IPS DF 6.9 (cell line): ENCODE measurements around the gene MPZL3.

Experiments used
- DNase-seq: peaks from one replicate; pipeline ENCODE4 v3.0.0-alpha.2; 2013; ENCODE audit warnings: low read depth, low spot score
- H3K27ac ChIP-seq: one replicate; pipeline ENCODE4 v1.5.1; 2013; ENCODE audit warnings: low read length, control low read depth
- H3K27me3 ChIP-seq: 2 replicates; pipeline ENCODE4 v1.6.1; 2013; ENCODE audit warnings: mild to moderate bottlenecking, low read length; ENCODE audit not compliant: control insufficient read depth, insufficient read depth
- H3K36me3 ChIP-seq: 2 replicates; pipeline ENCODE4 v1.6.1; 2013; ENCODE audit warnings: low read length; ENCODE audit not compliant: control insufficient read depth, insufficient read depth
- H3K4me1 ChIP-seq: 2 replicates; pipeline ENCODE4 v1.6.1; 2013; ENCODE audit warnings: low read length; ENCODE audit not compliant: control insufficient read depth, insufficient read depth
- H3K4me3 ChIP-seq: 2 replicates; pipeline ENCODE4 v1.5.1; 2013; ENCODE audit warnings: mild to moderate bottlenecking, low read length
- H3K9me3 ChIP-seq: 2 replicates; pipeline ENCODE4 v1.6.1; 2013; ENCODE audit warnings: low read length, inconsistent platforms; ENCODE audit not compliant: control insufficient read depth, insufficient read depth
- WGBS: extraction: QIAGEN DNeasy Blood & Tissue Kit; methylation state at CpG from one replicate; pipeline ENCODE4 v1.1.7; 2013; ENCODE audit warnings: mixed read lengths, missing lambda C conversion rate; ENCODE audit not compliant: insufficient read length, insufficient coverage; 5-methylcytosine and 5-hydroxymethylcytosine counted together

MPZL3 gene, protein sequence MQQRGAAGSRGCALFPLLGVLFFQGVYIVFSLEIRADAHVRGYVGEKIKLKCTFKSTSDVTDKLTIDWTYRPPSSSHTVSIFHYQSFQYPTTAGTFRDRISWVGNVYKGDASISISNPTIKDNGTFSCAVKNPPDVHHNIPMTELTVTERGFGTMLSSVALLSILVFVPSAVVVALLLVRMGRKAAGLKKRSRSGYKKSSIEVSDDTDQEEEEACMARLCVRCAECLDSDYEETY

DNA sequence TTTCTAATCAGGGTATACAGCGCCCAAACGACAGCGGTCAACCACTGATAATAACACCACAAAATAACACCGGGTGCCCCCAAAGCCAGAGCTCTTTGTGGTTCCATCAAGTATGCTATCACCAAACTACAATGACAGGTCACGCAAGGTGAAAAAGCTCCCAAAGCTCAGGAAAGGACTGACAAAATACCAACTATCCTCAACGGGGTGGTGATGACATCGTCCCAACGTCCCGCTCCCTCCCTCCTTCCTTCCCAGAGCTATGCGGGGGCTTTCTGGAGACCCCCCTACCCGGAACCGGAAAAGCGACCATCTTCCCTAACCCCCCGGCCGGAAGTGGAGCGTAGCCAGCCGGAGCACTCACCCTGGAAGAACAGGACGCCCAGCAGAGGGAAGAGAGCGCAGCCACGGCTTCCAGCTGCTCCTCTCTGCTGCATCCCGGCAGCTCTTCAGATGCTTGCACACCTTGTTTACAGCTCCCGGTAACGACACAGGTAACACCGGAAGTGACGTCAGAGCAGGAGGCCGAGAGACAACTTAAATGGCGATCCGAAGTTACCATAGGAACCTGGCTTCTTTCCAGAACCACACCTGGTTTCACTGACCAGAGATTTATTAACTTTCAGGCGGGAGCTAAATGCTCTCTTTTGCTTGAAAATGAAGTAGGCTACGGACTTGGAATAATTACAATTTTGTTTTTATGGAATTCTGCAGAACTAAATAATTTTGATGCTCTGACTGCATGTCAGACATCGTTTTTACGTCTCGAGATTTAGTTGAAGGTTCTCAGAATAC is at the start of gene MPZL3:
Gene MPZL3 (minus strand): TSS at position 508 of the 795 bp plus-strand sequence. CDS start 71 bp downstream, at position 437.
- no peaks in the 10 kb centered on the region for H3K36me3 ChIP-seq
- DNase-seq = peak; percentile 82
- H3K4me3 ChIP-seq = peak within 1 kb of the TSS; percentile 67
- H3K4me1 ChIP-seq = no peaks in the 10 kb centered on the region
- WGBS = no CpG with 5 or more reads among the region's 33 CpGs
- peak within 1 kb of the TSS; percentile 22 for H3K27ac ChIP-seq
- no peaks in the 10 kb centered on the region for H3K9me3 ChIP-seq
- H3K27me3 ChIP-seq = no peaks in the 10 kb centered on the region; the same call in 1 of the 2 replicates

- DNase-seq = no peak
These were observed 49.5 kb upstream of the MPZL3 start for GRCh38 chr11:118301600-118302195.

GRCh38 chr11:118295815-118296454 is 43.8 kb upstream of the MPZL3 start:
- no peak for DNase-seq

More at GRCh38 chr11:118301600-118302195, 49.5 kb upstream of the MPZL3 start:
- Histone ChIP-seq H3K9me3 (no peaks in the 10 kb centered on the region), H3K27me3 (no peaks in the 10 kb centered on the region), H3K27ac (no peak overlapping the region), H3K4me3 (no peak overlapping the region), H3K36me3 (no peaks in the 10 kb centered on the region), H3K4me1 (no peaks in the 10 kb centered on the region)
- no CpG with 5 or more reads among the region's 8 CpGs for WGBS

GRCh38 chr11:118295199-118295598 is 43.0 kb upstream of the MPZL3 start:
- Histone ChIP-seq H3K36me3 (no peaks in the 10 kb centered on the region), H3K27ac (no peak overlapping the region), H3K4me3 (no peak overlapping the region), H3K27me3 (no peaks in the 10 kb centered on the region), H3K4me1 (no peaks in the 10 kb centered on the region), H3K9me3 (no peaks in the 10 kb centered on the region)
- DNase-seq = no peak
- no CpG with 5 or more reads among the region's 5 CpGs for WGBS

More at GRCh38 chr11:118295815-118296454, 43.8 kb upstream of the MPZL3 start:
- Histone ChIP-seq H3K36me3 (no peaks in the 10 kb centered on the region), H3K9me3 (no peaks in the 10 kb centered on the region), H3K4me1 (no peaks in the 10 kb centered on the region), H3K4me3 (no peak overlapping the region), H3K27me3 (no peaks in the 10 kb centered on the region), H3K27ac (no peak overlapping the region)
- no CpG with 5 or more reads among the region's 3 CpGs for WGBS

- Histone ChIP-seq H3K36me3 (no peaks in the 10 kb centered on the region), H3K27me3 (no peaks in the 10 kb centered on the region), H3K27ac (no peak overlapping the region), H3K4me1 (no peaks in the 10 kb centered on the region), H3K9me3 (no peaks in the 10 kb centered on the region), H3K4me3 (no peak overlapping the region)
- WGBS = no CpG with 5 or more reads among the region's 2 CpGs
- DNase-seq = no peak
These were observed 41.9 kb upstream of the MPZL3 start for GRCh38 chr11:118294053-118294452.

DNA sequence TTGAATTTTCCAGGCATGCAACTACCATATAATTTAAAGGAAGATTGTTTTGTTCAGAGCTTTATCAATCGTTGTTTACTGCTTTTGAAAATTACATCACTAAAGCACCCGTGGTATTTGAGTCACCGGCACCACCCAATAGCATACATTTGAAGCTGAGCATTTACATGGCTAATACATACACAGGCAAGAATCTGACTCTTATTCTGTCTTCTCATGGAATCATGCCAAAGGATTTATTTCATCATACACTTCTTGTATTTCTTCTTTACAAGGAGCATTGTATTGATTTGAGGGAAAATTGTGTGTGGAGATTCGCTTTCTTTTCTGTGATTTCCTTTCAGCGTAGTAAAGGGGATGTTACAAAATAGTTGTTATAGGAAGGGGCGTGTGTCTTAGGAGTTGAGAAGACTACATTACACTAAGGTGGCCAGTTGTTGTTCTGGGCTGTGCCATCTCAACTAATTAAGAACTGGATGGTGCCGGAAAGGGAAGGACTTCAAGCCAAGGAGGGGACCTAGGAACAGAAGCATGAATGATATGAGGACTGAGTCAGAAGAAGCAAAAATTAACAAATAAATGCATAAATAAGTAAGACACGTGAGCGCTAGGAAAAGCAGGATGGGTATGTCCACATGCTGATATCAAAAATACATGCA is 39.4 kb upstream of the MPZL3 start:
- no peaks in the 10 kb centered on the region for H3K27me3 ChIP-seq
- WGBS = 100% methylated on average over 1 of the region's 9 CpGs
- no peaks in the 10 kb centered on the region for H3K9me3 ChIP-seq
- no peak overlapping the region for H3K4me3 ChIP-seq
- no peak overlapping the region for H3K27ac ChIP-seq
- no peaks in the 10 kb centered on the region for H3K36me3 ChIP-seq
- no peaks in the 10 kb centered on the region for H3K4me1 ChIP-seq
- DNase-seq = no peak

GRCh38 chr11:118290923-118291322 is 38.8 kb upstream of the MPZL3 start:
- peak; percentile 27 for DNase-seq
- Histone ChIP-seq H3K27me3 (no peaks in the 10 kb centered on the region), H3K9me3 (no peaks in the 10 kb centered on the region), H3K27ac (no peak overlapping the region), H3K36me3 (no peaks in the 10 kb centered on the region), H3K4me3 (no peak overlapping the region), H3K4me1 (no peaks in the 10 kb centered on the region)
- WGBS = no CpG with 5 or more reads among the region's 9 CpGs

GRCh38 chr11:118289401-118289800 is 37.2 kb upstream of the MPZL3 start:
- no peaks in the 10 kb centered on the region for H3K9me3 ChIP-seq
- DNase-seq = no peak
- H3K27me3 ChIP-seq = no peaks in the 10 kb centered on the region
- no peak overlapping the region for H3K4me3 ChIP-seq
- H3K4me1 ChIP-seq = no peaks in the 10 kb centered on the region
- H3K27ac ChIP-seq = no peak overlapping the region
- no peaks in the 10 kb centered on the region for H3K36me3 ChIP-seq

DNA sequence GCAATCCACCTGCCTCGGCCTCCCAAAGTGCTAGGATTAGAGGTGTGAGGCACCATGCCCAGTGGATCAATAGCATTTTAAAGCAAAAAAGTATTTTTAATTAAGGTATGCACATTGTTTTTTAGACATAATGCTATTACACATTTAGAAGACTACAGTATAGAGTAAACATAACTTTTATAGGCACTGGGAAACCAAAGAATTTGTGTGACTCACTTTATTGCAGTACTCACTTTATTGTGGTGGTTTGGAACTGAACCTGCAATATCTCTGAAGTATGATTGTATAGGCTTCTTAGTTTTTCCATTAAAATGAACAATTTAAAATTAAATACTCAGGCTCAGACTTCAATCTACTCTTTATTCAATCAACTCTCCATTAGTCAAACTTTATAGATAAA is 34.8 kb upstream of the MPZL3 start:
- Histone ChIP-seq H3K27me3 (no peaks in the 10 kb centered on the region), H3K27ac (no peak overlapping the region)
- WGBS = no CpG with 5 or more reads among the region's 1 CpG

GRCh38 chr11:118286545-118286944 is 34.4 kb upstream of the MPZL3 start:
- no peak overlapping the region for H3K4me3 ChIP-seq
- no peaks in the 10 kb centered on the region for H3K9me3 ChIP-seq
- H3K4me1 ChIP-seq = no peaks in the 10 kb centered on the region
- no peak for DNase-seq
- WGBS = no CpG with 5 or more reads among the region's 2 CpGs
- H3K27ac ChIP-seq = no peak overlapping the region
- no peaks in the 10 kb centered on the region for H3K36me3 ChIP-seq
- no peaks in the 10 kb centered on the region for H3K27me3 ChIP-seq

More for the DNA sequence above, 34.8 kb upstream of the MPZL3 start:
- H3K9me3 ChIP-seq = no peaks in the 10 kb centered on the region
- H3K4me1 ChIP-seq = no peaks in the 10 kb centered on the region
- no peak overlapping the region for H3K4me3 ChIP-seq
- H3K36me3 ChIP-seq = no peaks in the 10 kb centered on the region
- DNase-seq = no peak
